Erythroblast (primary cell): ENCODE results near the gene NPPB.

Experiments
- GATA1 ChIP-seq: IDR thresholded peaks from 2 replicates; pipeline ENCODE4 v1.6.1; 2011; ENCODE audit warnings: low read depth, mild to moderate bottlenecking, control low read depth, low read length, moderate library complexity
- POLR2A ChIP-seq: IDR thresholded peaks from 2 replicates; pipeline ENCODE4 v1.6.1; 2011; ENCODE audit warnings: mild to moderate bottlenecking, low read length

DNA sequence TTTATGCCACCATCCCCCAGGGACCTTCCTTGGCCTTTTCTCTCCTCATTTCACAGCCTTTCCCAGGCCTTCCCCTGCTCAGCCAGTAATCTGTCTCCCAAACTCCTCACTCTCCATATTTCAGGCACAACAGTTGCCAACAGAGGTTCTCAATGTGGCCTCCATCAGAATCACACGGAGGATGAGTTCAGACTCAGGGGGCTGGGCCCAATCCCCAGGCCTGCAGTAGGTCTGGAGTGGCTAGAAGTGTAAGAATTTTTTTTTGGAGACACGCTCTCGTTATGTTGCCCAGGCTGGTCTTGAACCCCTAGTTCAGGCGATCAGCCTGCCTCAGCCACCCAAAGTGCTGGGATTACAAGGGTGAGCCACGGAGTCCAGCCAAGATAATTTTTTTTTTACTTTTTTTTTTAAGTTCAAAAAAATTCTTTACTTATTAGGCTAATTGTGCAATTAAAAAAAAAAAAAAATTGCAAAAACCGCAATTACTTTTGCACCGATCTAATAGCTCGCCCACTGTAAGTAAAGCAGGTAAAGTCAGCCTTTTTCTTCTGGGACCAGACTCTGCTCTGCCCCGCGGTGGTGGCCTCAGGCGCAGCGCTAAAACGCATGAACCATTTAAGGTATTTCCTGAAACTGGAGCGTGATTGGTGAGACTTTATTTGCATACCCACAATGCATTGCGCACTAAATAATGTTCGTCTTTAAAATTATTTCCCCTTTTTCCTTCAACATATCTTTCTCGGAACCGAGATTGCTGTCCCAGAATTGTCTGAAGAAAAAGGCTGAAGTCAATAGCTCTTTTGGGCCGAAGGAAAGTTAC is 48.7 kb upstream of the NPPB start:
- TF ChIP-seq POLR2A (no peak), GATA1 (no peak)
